HepG2 (cell line): Measurements from ENCODE around the gene SMAD2. TPM values are rescaled to one million over a fixed set of nuclear protein-coding genes. Genes with fewer than 3 reads are reported as not detected.
A peak's percentile ranks its signal among the peaks of the same experiment; 100 is the strongest.

Experiments
- ATF4 ChIP-seq, 2 experiments: fragments of 450-650 bp in 1 of 2; sonication (generic) in 1 of 2; formaldehyde crosslinking; IDR thresholded peaks; 2 replicates each; pipeline versions ENCODE4 v1.5.0 to v1.8.0; 2020 to 2022; ENCODE audit warnings: mild to moderate bottlenecking in 1 of 2, missing genetic modification reagents in 1 of 2
- BRD4 ChIP-seq: sonication (generic); formaldehyde crosslinking; IDR thresholded peaks from 2 replicates; pipeline ENCODE4 v1.4.0; 2020; ENCODE audit warnings: missing genetic modification reagents
- ERF ChIP-seq: IDR thresholded peaks from 2 replicates; pipeline ENCODE4 v1.6.1; 2018; ENCODE audit warnings: missing biosample characterization, missing genetic modification reagents
- JDP2 ChIP-seq: sonication (generic); formaldehyde crosslinking; IDR thresholded peaks from 2 replicates; pipeline ENCODE4 v1.8.1; 2022; ENCODE audit warnings: missing genetic modification reagents, borderline replicate concordance
- NCOA1 ChIP-seq: sonication (generic); formaldehyde crosslinking; IDR thresholded peaks from 2 replicates; pipeline ENCODE4 v1.9.0; 2021; ENCODE audit warnings: missing genetic modification reagents
- RARA ChIP-seq: IDR thresholded peaks from 2 replicates; pipeline ENCODE4 v1.6.1; 2016; ENCODE audit warnings: missing genetic modification reagents, missing compliant biosample characterization
- RNF2 ChIP-seq: fragments of 450-650 bp; conservative IDR thresholded peaks from 2 replicates; pipeline ENCODE4 v1.6.1; 2016; ENCODE audit warnings: low read depth
- SNAPC4 ChIP-seq: sonication (generic); formaldehyde crosslinking; IDR thresholded peaks from 2 replicates; pipeline ENCODE4 v1.4.0; 2020; ENCODE audit warnings: mild to moderate bottlenecking, missing genetic modification reagents
- SRSF9 ChIP-seq: fragments of 200-400 bp; formaldehyde crosslinking; IDR thresholded peaks from 2 replicates; pipeline ENCODE4 v1.6.1; 2018; ENCODE audit warnings: borderline replicate concordance, mild to moderate bottlenecking, low read depth, low read length; ENCODE audit not compliant: insufficient read depth, poor library complexity, severe bottlenecking
- ZBTB10 ChIP-seq: sonication (generic); formaldehyde crosslinking; IDR thresholded peaks from 2 replicates; pipeline ENCODE4 v1.4.0; 2020; ENCODE audit warnings: missing genetic modification reagents, borderline replicate concordance
- ZBTB34 ChIP-seq: sonication (generic); formaldehyde crosslinking; IDR thresholded peaks from 2 replicates; pipeline ENCODE4 v1.8.0; 2022; ENCODE audit warnings: mild to moderate bottlenecking, missing genetic modification reagents
- ZNF124 ChIP-seq: sonication (generic); formaldehyde crosslinking; IDR thresholded peaks from 2 replicates; pipeline ENCODE4 v1.4.0; 2020; ENCODE audit warnings: missing genetic modification reagents
- ZNF333 ChIP-seq: sonication (generic); formaldehyde crosslinking; IDR thresholded peaks from 2 replicates; pipeline ENCODE4 v1.4.0; 2020; ENCODE audit warnings: mild to moderate bottlenecking, missing genetic modification reagents, borderline replicate concordance
- ZNF691 ChIP-seq: sonication (generic); formaldehyde crosslinking; IDR thresholded peaks from 2 replicates; pipeline ENCODE4 v1.4.0; 2020; ENCODE audit warnings: missing genetic modification reagents, low read depth, mild to moderate bottlenecking, borderline replicate concordance
- ZNF784 ChIP-seq: sonication (generic); formaldehyde crosslinking; IDR thresholded peaks from 2 replicates; pipeline ENCODE4 v1.5.1; 2020; ENCODE audit warnings: missing genetic modification reagents, mild to moderate bottlenecking, borderline replicate concordance
- polyA plus RNA-seq, 8 experiments: library from polyadenylated mRNA; depleted of rRNA in 3 of 8; stranded (reverse) in 7 of 8; unstranded in 1 of 8; fragments of >200 nt; fragmentation: Illumina TruSeq in 4 of 8; extraction: Trizol in 4 of 8; gene quantifications; 2 replicates each; pipeline versions ENCODE4 v1.2.1 to v1.2.3, GENCODE V29; 2011 to 2016; ENCODE audit warnings: low read depth in 4 of 8, missing spikeins in 1 of 8, mixed read lengths in 1 of 8; ENCODE audit not compliant: insufficient read depth in 1 of 8
- total RNA-seq, 5 experiments: library from RNA; depleted of rRNA; stranded (reverse); fragments of >200 nt; fragmentation: Illumina TruSeq; extraction: Trizol; gene quantifications; 2 replicates each; pipeline ENCODE4 v1.2.3, GENCODE V29; 2016; ENCODE audit warnings: low read depth in 1 of 5

The SMAD2 gene
- total and polyA plus RNA-seq, 2 of the 13 experiments (the other 11 are each of a cell fraction or from before 2014, with no cell fraction given): 40.2 to 96.2 TPM

- TF ChIP-seq ZNF691 (CRISPR knock-in tag): peak; percentile 49; the same call in 1 of the 2 replicates
- TF ChIP-seq ZNF124 (CRISPR knock-in tag): no peak
- TF ChIP-seq ZNF784 (CRISPR knock-in tag): peak; percentile 94; the same call in 1 of the 2 replicates
- peak; percentile 77; the same call in 1 of the 2 replicates for TF ChIP-seq ZNF333 (CRISPR knock-in tag)
- TF ChIP-seq NCOA1 (CRISPR knock-in tag): no peak
- TF ChIP-seq JDP2 (CRISPR knock-in tag): no peak
- peak; percentile 91 for TF ChIP-seq ZBTB10 (CRISPR knock-in tag)
- 0 out of 2 replicates have a peak, but pooled peaks have one; percentile 27 for TF ChIP-seq RARA (CRISPR knock-in tag)
- 0 out of 2 replicates have a peak, but pooled peaks have one; percentile 64 for TF ChIP-seq ERF (CRISPR knock-in tag)
- TF ChIP-seq SNAPC4 (CRISPR knock-in tag): peak; percentile 98
- no peak; the same call in 1 of the 2 replicates for TF ChIP-seq BRD4 (CRISPR knock-in tag)
- no peak for TF ChIP-seq SRSF9
- TF ChIP-seq ATF4 (CRISPR knock-in tag; IDR thresholded peaks at IDR 0.05): peak in 1 of 2 experiments; percentile 61; a peak in 1 of 4 replicates
- TF ChIP-seq RNF2: peak; percentile 98
- peak; percentile 74; the same call in 1 of the 2 replicates for TF ChIP-seq ZBTB34 (CRISPR knock-in tag)
These were observed 665 bp upstream of the SMAD2 start (continued) for GRCh38 chr18:47930931-47931717.
